ENCODE measurements around the gene FSTL1. TPM values are rescaled to one million over a fixed set of nuclear protein-coding genes. Genes with fewer than 3 reads are reported as not detected.

FSTL1 gene
- total RNA-seq, 4 donors from 2014 or later = 311 to 1,355 (median 418) TPM

- H3K27ac ChIP-seq = no peak overlapping the region
- H3K9me3 ChIP-seq = no peaks in the 10 kb centered on the region
- H3K36me3 ChIP-seq = no peaks in the 10 kb centered on the region
- TF ChIP-seq POLR2A (IDR thresholded peaks at IDR 0.05) (no peak), CTCF (IDR thresholded peaks at IDR 0.05) (no peak)
- H3K4me3 ChIP-seq = no peak overlapping the region
- peaks cover 8 to 9% of the 10 kb centered on the region in 2 donors for H3K4me1 ChIP-seq
- no peak for DNase-seq
- H3K27me3 ChIP-seq = no peaks in the 10 kb centered on the region
- intact Hi-C loops (cut with DNase I; ENCODE audit: low total_unique reads) = loop anchor here (10.0 kb wide), 1 partner anchor 171 kb away; no protein-coding TSS in a partner anchor
Observed at GRCh38 chr3:120415756-120416155, 35.0 kb downstream of the FSTL1 start.

- no peak for TF ChIP-seq CTCF (IDR thresholded peaks at IDR 0.05)
- no peak for TF ChIP-seq POLR2A (IDR thresholded peaks at IDR 0.05)
- Histone ChIP-seq H3K9me3 (no peaks in the 10 kb centered on the region), H3K4me1 (no peaks in the 10 kb centered on the region), H3K4me3 (no peak overlapping the region), H3K36me3 (no peaks in the 10 kb centered on the region), H3K27me3 (no peaks in the 10 kb centered on the region), H3K27ac (no peak overlapping the region)
- no peak for DNase-seq
- intact Hi-C loops (cut with DNase I; ENCODE audit: low total_unique reads) = loop anchor here (10.0 kb wide), 1 partner anchor 166 kb away; no protein-coding TSS in a partner anchor
Observed at GRCh38 chr3:120410541-120410940, 40.3 kb downstream of the FSTL1 start.

GRCh38 chr3:120410116-120410515, 40.7 kb downstream of the FSTL1 start:
- intact Hi-C loops (cut with DNase I; ENCODE audit: low total_unique reads) = loop anchor here (10.0 kb wide), 1 partner anchor 165 kb away; no protein-coding TSS in a partner anchor
- Histone ChIP-seq H3K27me3 (no peaks in the 10 kb centered on the region), H3K4me1 (no peaks in the 10 kb centered on the region), H3K27ac (no peak overlapping the region), H3K9me3 (no peaks in the 10 kb centered on the region), H3K4me3 (no peak overlapping the region), H3K36me3 (no peaks in the 10 kb centered on the region)
- TF ChIP-seq CTCF (IDR thresholded peaks at IDR 0.05) (no peak), POLR2A (IDR thresholded peaks at IDR 0.05) (no peak)
- no peak for DNase-seq

GRCh38 chr3:120407508-120408287, 43.1 kb downstream of the FSTL1 start:
- Histone ChIP-seq H3K27ac (no peak overlapping the region), H3K9me3 (no peaks in the 10 kb centered on the region), H3K36me3 (no peaks in the 10 kb centered on the region), H3K27me3 (no peaks in the 10 kb centered on the region), H3K4me3 (no peak overlapping the region), H3K4me1 (no peaks in the 10 kb centered on the region)
- no peak for TF ChIP-seq POLR2A (IDR thresholded peaks at IDR 0.05)
- TF ChIP-seq CTCF (IDR thresholded peaks at IDR 0.05) = no peak
- DNase-seq = no peak
- intact Hi-C loops (cut with DNase I; ENCODE audit: low total_unique reads) = no loop called here

- intact Hi-C loops (cut with DNase I; ENCODE audit: low total_unique reads) = no loop called here
- no peaks in the 10 kb centered on the region for H3K36me3 ChIP-seq
Observed at GRCh38 chr3:120404876-120405275, 45.9 kb downstream of the FSTL1 start.

More at GRCh38 chr3:120404876-120405275, 45.9 kb downstream of the FSTL1 start:
- H3K4me3 ChIP-seq = no peak overlapping the region
- no peaks in the 10 kb centered on the region for H3K9me3 ChIP-seq
- H3K27ac ChIP-seq = no peak overlapping the region
- no peaks in the 10 kb centered on the region for H3K27me3 ChIP-seq
- no peaks in the 10 kb centered on the region for H3K4me1 ChIP-seq
- no peak for TF ChIP-seq POLR2A (IDR thresholded peaks at IDR 0.05)
- no peak for TF ChIP-seq CTCF (IDR thresholded peaks at IDR 0.05)
- DNase-seq = no peak

Measured in uterus (tissue), 4 donors.